GM18909 (cell line): ENCODE results near the gene FAM25G.
"Not testable (repeated sequence)": the region's sequence is repeated elsewhere in the genome, so short reads cannot be mapped to it uniquely, and the experiment has no call there.

ENCODE experiments used
- ATAC-seq: cut with Tn5 transposase; IDR thresholded peaks from one replicate; pipeline ENCODE4 v1.9.1; 2021; ENCODE audit warnings: mild to moderate bottlenecking; ENCODE audit not compliant: unreplicated experiment, poor library complexity

Gene FAM25G

GRCh38 chr10:47491600-47491999, at the start of gene FAM25G:
TSS of gene FAM25G (minus strand) at chr10:47491700. CDS start at chr10:47491674, 26 bp downstream.
- ATAC-seq: not testable (repeated sequence)

- not testable (repeated sequence) for ATAC-seq
These were observed 44.9 kb upstream of the FAM25G start for GRCh38 chr10:47536430-47536829.

GRCh38 chr10:47523475-47523874, 32.0 kb upstream of the FAM25G start, which contains the start of gene AGAP9:
TSS of gene AGAP9 (minus strand) at chr10:47523638. CDS start at chr10:47523526, 112 bp downstream.
- not testable (repeated sequence) for ATAC-seq

GRCh38 chr10:47502313-47502712, 10.8 kb upstream of the FAM25G start:
- ATAC-seq: not testable (repeated sequence)

- ATAC-seq: not testable (repeated sequence)
These were observed 2.7 kb upstream of the FAM25G start for GRCh38 chr10:47494226-47494625.

- not testable (repeated sequence) for ATAC-seq
These were observed 1.9 kb downstream of the FAM25G start for GRCh38 chr10:47489630-47490029.

- not testable (repeated sequence) for ATAC-seq
These were observed 5.6 kb downstream of the FAM25G start for GRCh38 chr10:47485943-47486342.

- ATAC-seq: not testable (repeated sequence)
These were observed 6.7 kb downstream of the FAM25G start for GRCh38 chr10:47484786-47485185.

GRCh38 chr10:47483923-47484322, 7.6 kb downstream of the FAM25G start, which contains the start of gene ANXA8:
TSS of gene ANXA8 (minus strand) at chr10:47484115. CDS start at chr10:47483933, 182 bp downstream.
- not testable (repeated sequence) for ATAC-seq

GRCh38 chr10:47482367-47482766, 9.1 kb downstream of the FAM25G start:
- not testable (repeated sequence) for ATAC-seq

- not testable (repeated sequence) for ATAC-seq
These were observed 9.7 kb downstream of the FAM25G start for GRCh38 chr10:47481768-47482181.

- ATAC-seq: not testable (repeated sequence)
These were observed 10.2 kb downstream of the FAM25G start for GRCh38 chr10:47481182-47481766.

GRCh38 chr10:47480133-47480532, 11.4 kb downstream of the FAM25G start:
- ATAC-seq: not testable (repeated sequence)

GRCh38 chr10:47478114-47478513, 13.4 kb downstream of the FAM25G start:
- ATAC-seq: not testable (repeated sequence)

- ATAC-seq: not testable (repeated sequence)
These were observed 14.4 kb downstream of the FAM25G start for GRCh38 chr10:47477078-47477477.

GRCh38 chr10:47475101-47475500, 16.4 kb downstream of the FAM25G start:
- ATAC-seq: not testable (repeated sequence)

- ATAC-seq: not testable (repeated sequence)
These were observed 18.0 kb downstream of the FAM25G start for GRCh38 chr10:47473516-47473915.

- peak; percentile 59 for ATAC-seq
These were observed 18.9 kb downstream of the FAM25G start for GRCh38 chr10:47472647-47473046.

- not testable (repeated sequence) for ATAC-seq
These were observed 19.4 kb downstream of the FAM25G start for GRCh38 chr10:47472072-47472471.

- not testable (repeated sequence) for ATAC-seq
These were observed 22.6 kb downstream of the FAM25G start for GRCh38 chr10:47468731-47469528.

- ATAC-seq: not testable (repeated sequence)
These were observed 23.5 kb downstream of the FAM25G start for GRCh38 chr10:47467957-47468356.
